Stimulated activated CD8-positive, alpha-beta memory T cell treated with anti-CD3 and anti-CD28 coated beads, Interleukin-7, amount 100 ng/mL, for 1 hour (primary cell): Measurements from ENCODE around the gene IL31.
"Not testable (repeated sequence)": the region's sequence is repeated elsewhere in the genome, so short reads cannot be mapped to it uniquely, and the experiment has no call there.

Source experiments
- DNase-seq, 2 donors: peaks; one replicate each; pipeline ENCODE4 v3.0.0-alpha.2; 2020; ENCODE audit warnings: low read depth in 2 of 2

Gene IL31

DNA sequence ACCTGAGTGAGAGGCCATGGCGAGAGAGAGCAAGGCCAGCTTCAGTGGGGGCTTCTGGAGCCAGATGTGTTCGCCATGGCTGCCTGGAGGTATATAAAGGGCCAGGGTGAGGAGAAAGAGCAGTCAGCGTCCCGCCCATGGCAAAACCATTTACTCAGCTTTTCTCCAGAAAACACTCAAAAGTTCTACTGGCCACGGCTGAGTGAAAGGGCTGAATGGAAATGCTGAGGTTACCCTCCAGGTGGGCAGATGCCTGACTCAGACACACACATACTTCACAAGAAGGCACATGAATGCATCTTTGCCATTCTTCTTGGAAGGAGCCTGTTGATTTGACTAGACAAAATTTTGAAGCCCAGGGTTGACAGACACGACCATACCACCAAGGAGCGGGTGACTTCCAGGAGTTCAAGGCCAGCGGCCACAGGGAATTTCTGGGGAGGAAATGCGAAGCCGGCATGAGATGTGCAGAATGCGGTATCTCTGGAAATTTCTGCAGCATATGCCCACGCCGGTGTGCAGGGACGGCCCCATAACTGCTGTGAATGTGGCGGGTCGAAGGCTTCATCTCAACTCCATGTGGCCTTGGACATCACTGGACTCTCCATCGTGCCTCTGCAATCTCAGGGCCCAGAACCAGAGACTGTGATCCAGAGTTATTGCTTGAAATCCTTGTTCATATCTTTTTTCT is at the start of gene IL31:
TSS of gene IL31 (minus strand) at position 67 of the 691 bp plus-strand sequence. CDS start at position 18, 49 bp downstream.
- no peak for DNase-seq

DNA sequence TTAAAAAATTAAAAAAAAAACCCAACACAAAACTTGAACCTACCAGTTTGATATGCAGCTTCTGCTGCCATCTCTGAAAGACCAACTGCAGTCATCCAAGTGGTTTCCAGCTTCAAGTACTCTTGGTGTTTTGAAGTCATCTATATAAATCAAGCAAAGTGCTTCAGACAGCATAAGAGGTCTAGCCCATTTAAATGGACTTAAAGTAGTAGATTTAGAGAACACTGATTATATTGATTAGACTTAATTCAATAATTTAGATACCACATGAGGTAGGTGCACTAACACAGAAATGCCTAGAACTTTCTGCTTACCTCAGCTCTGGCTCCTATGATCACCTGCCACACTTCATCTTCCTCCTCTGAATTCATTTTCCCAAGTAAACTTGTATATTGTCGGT is 42.4 kb upstream of the IL31 start:
- no peak for DNase-seq

DNA sequence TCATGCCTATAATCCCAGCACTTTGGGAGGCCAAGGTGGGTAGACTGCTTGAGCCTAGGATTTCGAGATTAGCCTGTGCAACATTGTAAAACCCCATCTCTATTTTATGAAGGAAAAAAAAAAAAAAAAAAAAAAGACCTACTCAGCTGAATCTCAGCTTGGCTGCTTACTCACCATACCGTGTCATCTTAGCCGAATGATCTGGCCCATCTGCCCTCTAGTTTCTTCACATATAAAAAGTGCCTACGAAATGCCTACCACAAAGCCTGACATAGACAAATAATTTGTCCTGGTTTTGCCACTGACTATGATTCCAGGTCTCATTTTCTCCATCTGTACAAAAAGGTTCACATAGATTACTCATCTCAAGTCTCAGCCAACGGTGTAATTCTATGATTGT is 41.8 kb upstream of the IL31 start:
- no peak for DNase-seq

DNA sequence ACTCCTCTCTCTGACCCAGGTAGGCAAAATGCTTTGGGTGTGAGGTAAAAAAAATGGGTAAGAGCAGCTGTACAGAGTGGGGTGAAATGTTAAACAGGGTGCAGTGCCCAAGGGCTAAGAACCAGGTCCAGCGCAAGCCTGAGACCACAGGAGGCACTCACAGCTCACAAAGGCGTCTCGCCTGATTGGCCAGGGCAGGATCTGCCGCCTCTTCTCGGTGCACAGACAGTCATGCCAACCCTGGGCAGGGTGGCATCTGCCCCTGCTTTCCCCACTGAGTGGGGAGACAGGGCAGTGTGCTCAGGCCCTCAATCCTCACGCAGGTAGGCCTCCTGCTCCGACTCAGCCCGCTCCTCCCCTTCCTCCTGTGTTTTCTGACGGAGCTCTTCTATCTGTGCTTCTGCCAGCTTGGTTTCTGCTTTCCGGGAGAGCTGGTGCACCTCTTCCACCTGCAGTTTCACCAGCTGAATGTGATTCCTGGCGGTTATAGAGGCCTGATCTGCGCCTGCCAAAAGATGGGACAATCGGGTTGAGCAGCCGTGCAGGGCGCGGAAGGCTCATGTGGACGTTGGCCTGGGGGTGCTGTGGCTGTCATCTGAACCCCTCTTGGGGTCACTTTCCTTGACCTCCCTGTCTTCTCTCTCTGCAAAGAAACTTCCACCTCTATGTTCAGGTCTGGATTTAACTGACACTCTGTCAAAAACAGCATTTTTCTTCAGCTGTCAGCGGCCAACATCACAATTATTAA is 34.2 kb upstream of the IL31 start:
- DNase-seq = no peak

DNA sequence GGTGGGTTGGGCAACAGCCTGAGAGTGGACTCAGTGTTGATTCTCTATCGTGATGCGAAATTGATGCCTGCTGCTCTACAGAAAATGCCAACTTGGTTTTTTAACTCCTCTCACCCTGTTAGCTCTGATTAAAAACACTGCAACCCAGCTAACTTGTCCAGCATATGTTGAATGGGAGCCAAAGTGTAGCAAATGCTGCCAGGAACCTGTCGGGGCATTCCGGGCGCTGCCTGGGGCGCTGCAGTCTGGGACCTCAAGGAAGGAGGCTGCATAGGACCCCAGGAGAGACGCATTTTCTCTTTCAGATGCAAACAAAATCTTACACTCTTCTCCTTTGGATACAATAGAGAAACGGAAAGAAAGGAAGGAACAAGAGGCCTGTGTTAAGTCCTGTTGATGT is 33.4 kb upstream of the IL31 start:
- DNase-seq = no peak

DNA sequence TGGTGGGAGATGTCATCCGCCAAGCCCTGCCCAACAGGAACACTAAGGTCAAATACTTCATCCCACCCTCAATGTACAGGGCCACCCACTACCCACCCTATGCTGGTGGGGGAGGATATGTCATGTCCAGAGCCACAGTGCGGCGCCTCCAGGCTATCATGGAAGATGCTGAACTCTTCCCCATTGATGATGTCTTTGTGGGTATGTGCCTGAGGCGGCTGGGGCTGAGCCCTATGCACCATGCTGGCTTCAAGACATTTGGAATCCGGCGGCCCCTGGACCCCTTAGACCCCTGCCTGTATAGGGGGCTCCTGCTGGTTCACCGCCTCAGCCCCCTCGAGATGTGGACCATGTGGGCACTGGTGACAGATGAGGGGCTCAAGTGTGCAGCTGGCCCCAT is 33.0 kb upstream of the IL31 start:
- no peak for DNase-seq

DNA sequence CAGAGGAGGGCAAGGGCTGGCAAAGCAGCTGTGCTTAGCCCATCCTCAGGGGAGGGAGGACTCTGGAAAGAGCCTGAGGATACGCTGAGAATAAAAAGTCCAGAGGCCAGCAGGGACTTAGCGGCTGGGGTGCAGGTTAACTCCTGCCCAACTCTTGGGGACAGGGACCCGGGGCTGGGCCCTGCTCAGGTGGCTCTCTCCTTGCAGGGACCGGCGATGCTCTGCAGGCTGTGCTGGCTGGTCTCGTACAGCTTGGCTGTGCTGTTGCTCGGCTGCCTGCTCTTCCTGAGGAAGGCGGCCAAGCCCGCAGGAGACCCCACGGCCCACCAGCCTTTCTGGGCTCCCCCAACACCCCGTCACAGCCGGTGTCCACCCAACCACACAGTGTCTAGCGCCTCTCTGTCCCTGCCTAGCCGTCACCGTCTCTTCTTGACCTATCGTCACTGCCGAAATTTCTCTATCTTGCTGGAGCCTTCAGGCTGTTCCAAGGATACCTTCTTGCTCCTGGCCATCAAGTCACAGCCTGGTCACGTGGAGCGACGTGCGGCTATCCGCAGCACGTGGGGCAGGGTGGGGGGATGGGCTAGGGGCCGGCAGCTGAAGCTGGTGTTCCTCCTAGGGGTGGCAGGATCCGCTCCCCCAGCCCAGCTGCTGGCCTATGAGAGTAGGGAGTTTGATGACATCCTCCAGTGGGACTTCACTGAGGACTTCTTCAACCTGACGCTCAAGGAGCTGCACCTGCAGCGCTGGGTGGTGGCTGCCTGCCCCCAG is 32.3 kb upstream of the IL31 start:
- DNase-seq = no peak

DNA sequence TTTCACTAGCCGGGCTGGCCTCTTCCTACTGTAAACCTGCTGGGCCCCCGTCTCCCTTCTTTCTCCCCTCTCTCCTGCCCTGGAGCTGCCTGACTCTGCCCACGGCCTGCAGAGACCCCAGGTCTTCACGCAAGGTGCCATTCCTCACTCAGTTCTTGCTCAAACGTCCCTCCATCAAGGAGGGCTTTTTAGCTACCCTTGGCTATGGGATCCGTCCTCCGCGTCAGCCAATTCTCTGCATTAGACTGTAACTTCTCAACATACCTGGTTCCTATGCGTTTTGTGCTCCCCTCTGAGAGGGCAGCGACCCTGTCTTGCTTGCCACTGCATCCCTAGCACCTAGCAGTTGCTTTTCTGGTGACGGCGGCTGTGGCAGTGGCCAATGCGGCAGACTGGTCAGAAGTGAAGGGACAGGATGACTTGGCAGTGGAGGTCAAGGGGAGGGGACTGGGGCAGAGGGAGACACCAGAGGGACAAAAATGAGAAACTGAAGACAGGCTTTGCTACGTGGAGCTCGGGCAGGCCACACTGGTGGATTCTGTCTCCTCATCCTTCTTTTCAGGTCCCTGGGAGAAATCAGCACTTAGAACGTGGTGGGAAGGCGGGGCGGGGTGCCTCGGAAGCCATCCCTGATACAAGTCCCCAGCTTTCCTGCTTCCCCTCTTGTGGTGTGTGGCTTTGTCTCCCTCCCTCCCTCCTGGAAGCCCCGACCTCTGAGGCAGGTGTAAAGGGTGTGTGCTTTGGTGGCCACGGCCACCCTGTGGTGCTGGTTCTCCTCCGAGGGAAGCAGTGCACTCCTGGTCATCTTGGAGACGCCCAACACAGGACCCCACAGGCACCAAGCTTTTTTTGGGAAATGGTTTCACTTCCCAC is 31.3 kb upstream of the IL31 start:
- no peak for DNase-seq

DNA sequence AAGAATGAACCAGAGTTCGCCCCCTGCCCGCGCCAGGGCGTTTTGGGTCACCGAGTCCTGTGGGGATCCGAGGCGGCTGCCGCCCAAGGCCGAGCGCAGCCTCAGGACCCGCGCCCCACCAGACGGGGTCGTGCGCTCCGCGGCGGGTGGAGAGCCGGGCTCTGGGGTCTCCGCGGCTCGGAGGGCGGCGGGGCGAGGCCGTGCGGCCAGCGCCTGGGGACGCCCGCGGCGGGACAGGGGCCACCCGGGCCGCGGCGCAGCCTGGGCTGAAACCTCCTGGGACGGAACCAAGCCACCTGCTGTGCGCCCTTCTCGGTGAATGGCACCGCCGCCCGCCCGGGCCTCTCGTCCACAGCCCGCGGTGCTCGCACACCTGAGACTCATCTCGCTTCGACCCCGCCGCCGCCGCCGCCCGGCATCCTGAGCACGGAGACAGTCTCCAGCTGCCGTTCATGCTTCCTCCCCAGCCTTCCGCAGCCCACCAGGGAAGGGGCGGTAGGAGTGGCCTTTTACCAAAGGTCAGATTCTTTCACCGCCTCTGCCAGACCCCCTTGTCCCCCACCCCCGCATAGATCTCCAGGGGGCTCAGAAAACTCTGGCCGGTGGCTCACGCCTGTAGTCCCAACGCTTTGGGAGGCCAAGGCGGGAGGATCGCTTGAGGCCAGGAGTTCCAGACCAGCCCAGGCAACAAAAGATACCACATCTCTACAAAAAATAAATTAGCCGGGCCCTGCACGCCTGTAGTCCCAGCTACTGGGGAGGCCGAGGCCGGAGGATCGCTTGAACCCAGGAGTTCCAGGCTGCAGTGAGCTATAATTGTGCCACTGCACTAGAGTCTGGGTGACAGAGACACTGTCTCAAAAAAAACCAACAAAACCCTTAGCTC is 30.4 kb upstream of the IL31 start:
- DNase-seq = no peak

DNA sequence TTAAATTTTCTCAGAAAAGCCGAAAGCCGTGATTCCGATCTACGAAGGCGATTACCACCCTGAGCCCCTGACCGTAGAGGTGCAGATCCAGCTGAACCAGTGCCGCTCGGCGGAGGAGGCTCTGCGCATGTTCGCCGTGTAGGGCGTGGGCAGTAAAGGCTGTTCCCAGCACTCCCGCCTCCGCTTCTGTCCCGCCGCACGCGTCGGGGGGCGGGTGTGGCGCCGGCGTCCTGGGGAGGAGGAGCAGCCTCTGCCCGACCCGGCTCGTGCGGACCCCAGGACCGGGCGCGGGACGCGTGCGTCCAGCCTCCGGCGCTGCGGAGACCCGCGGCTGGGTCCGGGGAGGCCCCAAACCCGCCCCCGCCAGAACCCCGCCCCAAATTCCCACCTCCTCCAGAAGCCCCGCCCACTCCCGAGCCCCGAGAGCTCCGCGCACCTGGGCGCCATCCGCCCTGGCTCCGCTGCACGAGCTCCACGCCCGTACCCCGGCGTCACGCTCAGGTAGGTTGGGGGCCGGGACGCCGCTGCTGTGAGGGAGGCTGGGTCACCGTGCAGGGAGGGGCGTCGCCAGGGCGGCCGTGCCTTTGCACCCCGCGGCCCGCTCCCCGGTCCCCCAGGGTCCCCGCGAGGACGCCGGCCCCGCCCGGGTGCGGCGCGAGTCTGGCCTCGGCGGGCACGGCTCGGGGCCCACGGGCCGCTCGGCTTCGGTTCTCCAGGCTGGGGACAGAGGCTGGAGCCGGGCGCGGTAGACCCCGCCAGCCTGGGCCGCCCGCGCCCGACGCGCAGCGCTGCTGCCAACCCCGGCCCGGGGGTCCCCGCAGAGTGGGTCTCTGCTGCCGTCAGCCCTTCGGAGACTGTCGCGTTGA is 29.5 kb upstream of the IL31 start, which contains the start of gene B3GNT4:
TSS of gene B3GNT4 (plus strand) at position 409 of the 866 bp plus-strand sequence. CDS start 910 bp downstream, outside the sequence.
- DNase-seq = peak in 1 of 2 donors; percentile 47

DNA sequence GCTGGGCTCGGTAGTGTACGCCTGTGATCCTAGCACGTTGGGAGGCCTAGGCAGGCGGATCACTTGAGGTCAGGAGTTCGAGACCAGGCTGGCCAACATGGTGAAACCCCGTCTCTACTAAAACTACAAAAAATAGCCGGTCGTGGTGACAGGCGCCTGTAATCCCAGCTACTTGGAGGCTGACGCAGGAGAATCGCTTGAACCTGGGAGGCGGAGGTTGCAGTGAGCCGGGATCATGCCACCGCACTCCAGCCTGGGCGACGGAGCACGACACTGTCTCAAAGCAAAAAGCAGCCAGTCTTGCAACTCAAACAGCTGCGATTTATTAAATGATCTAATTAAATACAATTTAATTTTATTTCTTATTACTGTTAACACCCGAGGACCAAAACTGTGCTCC is 28.8 kb upstream of the IL31 start:
- not testable (repeated sequence) for DNase-seq

DNA sequence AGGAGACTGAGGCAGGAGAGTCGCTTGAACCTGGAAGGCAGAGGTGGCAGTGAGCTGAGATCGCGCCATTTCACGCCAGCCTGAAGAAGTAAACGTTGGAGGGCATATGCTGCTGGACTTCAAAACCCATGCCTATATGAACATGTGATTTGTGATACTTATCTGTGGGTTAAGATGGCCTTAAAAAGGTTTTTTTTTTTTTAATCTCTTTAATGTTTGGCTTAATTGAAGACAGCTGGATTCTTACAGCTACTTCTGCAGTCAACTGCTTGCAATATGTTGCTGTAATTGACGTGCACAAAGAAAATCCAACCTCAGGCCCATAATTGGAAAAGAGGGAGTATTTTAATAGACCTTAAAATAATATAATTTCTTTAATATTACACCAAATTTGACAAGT is 28.0 kb upstream of the IL31 start:
- no peak for DNase-seq

DNA sequence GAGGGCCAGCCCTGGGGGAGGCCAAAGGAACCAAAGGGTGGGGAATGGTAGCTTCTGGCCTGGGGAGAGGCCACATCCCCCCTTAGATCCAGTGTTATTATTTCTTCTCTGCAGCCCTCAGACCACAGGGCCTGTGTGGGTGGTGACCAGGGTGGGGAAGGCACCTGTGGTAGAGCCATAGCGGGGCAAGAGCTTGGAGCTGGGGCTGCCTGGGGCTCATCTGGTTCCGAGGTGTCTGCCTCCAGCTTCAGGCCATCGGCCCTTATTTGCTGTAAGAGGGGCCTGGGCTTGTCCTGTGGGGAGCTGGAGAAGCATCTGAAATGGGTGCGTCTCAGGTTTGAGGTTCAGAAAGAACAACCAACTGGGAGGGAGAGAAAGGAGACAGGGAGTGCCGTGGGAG is 27.4 kb upstream of the IL31 start:
- DNase-seq = no peak

DNA sequence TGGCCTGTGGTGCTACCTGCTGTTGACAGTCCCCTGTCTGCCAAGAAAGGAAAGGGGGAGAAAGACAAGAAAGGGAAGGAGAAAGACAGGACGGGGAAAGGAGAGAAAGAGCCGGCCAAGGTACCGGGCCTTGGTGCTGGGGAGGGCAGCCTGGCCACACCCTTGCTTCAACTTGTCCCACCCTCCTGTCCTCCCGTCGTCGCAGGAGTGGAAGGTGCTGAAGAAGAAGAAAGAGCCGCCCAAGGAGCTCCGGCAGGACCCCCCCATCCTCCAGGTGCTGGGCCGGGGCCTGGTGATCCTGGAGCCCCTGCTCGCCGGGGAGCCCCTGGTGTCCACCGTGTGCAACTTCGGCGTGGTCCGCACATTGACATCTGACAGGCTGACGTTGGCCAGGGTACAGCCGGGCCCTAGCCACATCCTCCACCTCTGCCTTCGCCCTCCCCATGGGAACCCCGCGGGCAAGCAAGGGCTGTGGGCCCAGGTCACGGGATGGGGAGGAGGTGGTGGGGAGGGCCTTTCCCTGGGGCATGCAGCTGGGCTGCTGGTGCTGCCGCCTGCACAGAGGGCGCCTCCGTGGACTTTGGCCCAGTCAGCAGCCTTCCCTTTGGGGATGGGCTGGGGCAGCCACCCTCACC is 26.6 kb upstream of the IL31 start:
- DNase-seq = no peak

DNA sequence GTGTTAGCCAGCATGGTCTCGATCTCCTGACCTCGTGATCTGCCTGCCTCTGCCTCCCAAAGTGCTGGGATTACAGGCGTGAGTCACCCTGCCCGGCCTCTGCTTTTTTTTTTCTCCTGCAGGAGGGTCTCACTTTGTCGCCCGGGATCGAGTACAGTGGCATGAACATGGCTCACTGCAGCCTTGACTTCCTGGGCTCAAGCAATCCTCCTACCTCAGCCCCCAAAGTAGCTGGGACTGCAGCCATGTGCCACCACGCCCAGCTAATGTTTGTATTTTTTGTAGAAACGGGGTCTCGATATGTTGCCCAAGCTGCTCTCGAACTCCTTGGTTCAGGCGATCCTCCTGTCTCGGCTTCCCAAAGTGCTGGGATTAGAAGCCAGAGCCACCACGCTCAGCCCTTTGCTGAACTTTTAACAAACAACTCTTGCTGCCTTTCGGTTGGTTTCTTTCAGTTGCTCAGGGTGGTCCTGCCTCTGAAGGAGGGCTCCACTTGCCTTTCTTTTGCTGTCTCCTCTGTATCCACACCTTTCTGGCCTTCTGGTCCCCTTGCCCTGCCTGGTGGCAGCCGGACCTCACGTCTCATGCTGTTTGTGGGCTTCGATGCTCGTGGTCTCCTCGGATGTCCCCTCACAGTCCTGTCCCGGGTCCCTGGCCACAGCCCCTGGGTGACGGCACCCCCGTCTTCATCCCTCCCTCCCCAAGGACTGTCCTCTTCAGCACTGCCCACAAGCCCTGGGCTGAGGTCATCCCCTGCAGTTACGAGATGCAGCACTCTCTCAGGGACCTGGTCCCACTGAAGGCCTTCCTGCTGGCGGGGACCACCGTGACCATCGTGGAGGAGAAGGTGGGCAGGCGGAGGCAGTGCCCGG is 25.7 kb upstream of the IL31 start:
- no peak for DNase-seq

DNA sequence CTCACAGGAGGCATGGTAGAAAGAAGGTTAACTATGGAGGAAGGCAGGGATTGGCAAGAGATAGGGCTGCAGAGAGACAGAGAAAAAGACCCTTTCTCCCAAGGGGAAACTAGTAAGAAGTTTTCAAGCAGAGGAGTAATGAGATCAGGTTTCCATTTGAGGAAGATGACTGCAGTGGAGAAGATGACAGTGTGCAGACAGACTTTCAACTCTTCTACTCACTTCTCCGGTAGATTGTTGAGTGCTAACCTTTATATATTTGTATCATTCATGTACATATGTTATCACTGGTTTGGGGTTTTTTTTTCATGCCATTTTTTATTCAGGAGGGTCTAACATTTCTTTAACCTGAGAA is 23.6 kb upstream of the IL31 start:
- no peak for DNase-seq

DNA sequence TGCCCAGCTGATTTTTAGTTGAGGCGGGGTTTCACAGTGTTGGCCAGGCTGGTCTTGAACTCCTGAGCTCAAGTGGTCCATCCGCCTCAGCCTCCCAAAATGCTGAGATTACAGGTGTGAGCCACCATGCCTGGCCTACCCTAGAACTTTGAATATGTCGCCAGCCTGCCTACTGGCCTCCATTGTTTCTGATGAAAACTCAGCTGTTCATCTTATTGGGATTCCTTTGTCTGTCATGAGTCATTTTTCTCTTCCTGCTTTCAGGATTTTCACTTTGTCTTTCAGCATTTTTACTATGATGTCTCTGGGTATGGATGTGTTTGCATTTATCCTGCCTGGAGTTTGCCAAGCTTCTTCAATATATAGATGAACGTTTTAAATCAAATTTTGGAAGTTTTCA is 21.4 kb upstream of the IL31 start:
- DNase-seq = no peak

DNA sequence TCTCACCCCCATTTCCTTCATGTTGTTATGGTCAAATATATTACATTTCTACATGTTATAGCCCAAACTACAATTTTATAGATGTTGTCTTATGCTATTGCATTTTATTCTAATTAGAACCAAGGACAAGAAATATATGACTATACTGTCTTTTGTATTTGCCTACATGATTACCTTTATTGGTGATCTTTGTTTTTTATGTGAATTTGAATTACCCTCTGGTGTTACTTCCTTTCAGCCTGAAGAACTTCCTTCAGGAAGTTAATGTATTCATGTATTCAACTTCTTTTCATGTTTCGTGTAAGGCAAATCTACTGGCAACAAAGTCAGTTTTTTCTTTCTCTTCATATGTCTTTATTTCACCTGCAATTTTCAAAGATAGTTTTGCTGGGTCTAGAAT is 20.8 kb upstream of the IL31 start:
- no peak for DNase-seq
